ENCODE results near the gene TM9SF4. TPM values are rescaled to one million over a fixed set of nuclear protein-coding genes. Genes with fewer than 3 reads are reported as not detected.

Gene TM9SF4
- total and polyA plus RNA-seq, 2 of the 8 experiments (the other 6 are each of a cell fraction or from before 2014, with no cell fraction given), result 38.4 to 68.7 TPM

GRCh38 chr20:32111156-32111686 lies 1.7 kb downstream of the TM9SF4 start:
- Histone ChIP-seq H2BK12ac (ENCODE audit: low read depth, low read length) (no peak overlapping the region), H3K14ac (ENCODE audit: insufficient read length) (no peak overlapping the region), H4K91ac (replicated peaks; ENCODE audit: insufficient read length, low read length) (no peak overlapping the region), H4K5ac (ENCODE audit: insufficient read length, low read depth, low read length) (no peak overlapping the region), H3K36me3 (ENCODE audit: control insufficient read depth in 2 of 4, insufficient read depth in 4 of 4, low read length in 3 of 4) (peaks cover 0 to 4% (median 0%) of the 10 kb centered on the region in 4 experiments; a peak in 2 of 8 replicates), H3K9ac (replicated peaks in 1 of 4; ENCODE audit: extremely low read depth in 1 of 4, low read depth in 3 of 4, low read length in 3 of 4) (no peak overlapping the region), H3K79me1 (ENCODE audit: low read depth, low read length) (peaks cover 13% of the 10 kb centered on the region), H3K27me3 (replicated peaks in 1 of 4; ENCODE audit: control insufficient read depth in 3 of 4, extremely low read depth in 1 of 4, insufficient read depth in 3 of 4, low read length in 3 of 4) (no peaks in the 10 kb centered on the region), H3K4me1 (replicated peaks in 1 of 4; ENCODE audit: control insufficient read depth in 3 of 4, insufficient read depth in 4 of 4, low read length in 3 of 4) (peaks cover under 1 to 3% (median 3%) of the 10 kb centered on the region in 4 experiments; a peak in 6 of 7 replicates), H3K56ac (replicated peaks; ENCODE audit: insufficient read length, low read depth, low read length) (no peak overlapping the region), H2AK5ac (ENCODE audit: low read depth, low read length) (no peak overlapping the region), H3K23me2 (ENCODE audit: low read depth, low read length) (peaks cover 5% of the 10 kb centered on the region), H4K8ac (ENCODE audit: extremely low read depth, insufficient read depth, low read length) (no peak overlapping the region), H2AFZ (ENCODE audit: low read length) (no peak overlapping the region), H4K20me1 (replicated peaks in 1 of 2; ENCODE audit: control insufficient read depth in 1 of 2, insufficient read depth in 2 of 2, low read length in 2 of 2) (peaks cover 4 to 14% of the 10 kb centered on the region in 2 experiments), H3K4ac (replicated peaks; ENCODE audit: insufficient read length, low read depth, low read length) (no peak overlapping the region), H3K23ac (ENCODE audit: insufficient read length) (no peak overlapping the region), H3K18ac (ENCODE audit: extremely low read depth, low read length) (no peak overlapping the region), H2BK5ac (ENCODE audit: low read depth, low read length) (no peak overlapping the region), H3K79me2 (ENCODE audit: control insufficient read depth in 1 of 2, insufficient read depth in 2 of 2, low read length in 2 of 2) (peaks cover 0 to 60% of the 10 kb centered on the region in 2 experiments; a peak in 3 of 4 replicates), H3K4me2 (ENCODE audit: insufficient read depth in 1 of 2, low read depth in 2 of 2, low read length in 2 of 2) (peak overlapping the region; percentile 78 to 80; a peak in 1 of 4 replicates), H2BK120ac (replicated peaks; ENCODE audit: low read depth, low read length) (no peak overlapping the region), H3K27ac (ENCODE audit: low read depth, low read length) (no peak overlapping the region), H3K9me3 (ENCODE audit: insufficient read depth in 2 of 2, low read depth in 1 of 2, low read length in 1 of 2) (no peaks in the 10 kb centered on the region), H3K4me3 (ENCODE audit: extremely low read depth in 1 of 4, insufficient read depth in 2 of 4, low read depth in 3 of 4, low read length in 4 of 4) (peak overlapping the region in 1 of 4 experiments; percentile 81; a peak in 1 of 8 replicates), H2BK20ac (ENCODE audit: low read length) (no peak overlapping the region), H2BK15ac (ENCODE audit: low read length) (no peak overlapping the region)
- WGBS, 2 experiments (ENCODE audit: extremely low coverage in 1 of 2, insufficient coverage in 1 of 2, insufficient read length in 1 of 2, insufficient replicate concordance in 2 of 2, low coverage in 1 of 2, low lambda C conversion rate in 2 of 2, missing lambda C conversion rate in 1 of 2), result 89% methylated on average over 3 of the region's 3 CpGs; no CpG with 5 or more reads in 1 of the 2 experiments
- ChIA-PET POLR2A (ENCODE audit: partially characterized antibody) (interaction anchor here (1.0 to 2.3 kb wide), 4 partner anchors 14 to 303 kb away, joined by 3 to 8 read pairs (median 4); no protein-coding TSS in a partner anchor), CTCF (ENCODE audit: partially characterized antibody) (interaction anchor here (1.0 to 2.4 kb wide), 3 partner anchors 11 to 176 kb away, joined by 3 to 6 read pairs (median 3); no protein-coding TSS in a partner anchor)
- FAIRE-seq (no peak), DNase-seq (ENCODE audit: low read depth in 1 of 2, low spot score in 2 of 2) (no peak)
- TF ChIP-seq ASH2L (IDR thresholded peaks at IDR 0.05; ENCODE audit: low read length) (no peak), SP4 (IDR thresholded peaks at IDR 0.05; ENCODE audit: low read length) (no peak), EZH2 (IDR thresholded peaks at IDR 0.05; ENCODE audit: low read depth, low read length, severe bottlenecking) (no peak), BRCA1 (IDR thresholded peaks at IDR 0.05; ENCODE audit: low read depth, low read length) (no peak), CTBP2 (IDR thresholded peaks at IDR 0.05; ENCODE audit: borderline replicate concordance, insufficient read depth, insufficient read length, low read length) (no peak), GTF2F1 (IDR thresholded peaks at IDR 0.05; ENCODE audit: borderline replicate concordance, low read depth, low read length) (no peak), CBX8 (IDR thresholded peaks at IDR 0.05; ENCODE audit: borderline replicate concordance, low read depth, low read length) (no peak), RXRA (IDR thresholded peaks at IDR 0.05; ENCODE audit: insufficient read depth, low read depth, low read length) (no peak), FOSL1 (IDR thresholded peaks at IDR 0.05; ENCODE audit: insufficient read depth, low read depth, low read length) (no peak), SIX5 (IDR thresholded peaks at IDR 0.05; ENCODE audit: low read depth, low read length) (no peak), JUN (IDR thresholded peaks at IDR 0.05; ENCODE audit: low read depth, low read length) (no peak), SIRT6 (IDR thresholded peaks at IDR 0.05; ENCODE audit: low read length) (no peak), EP300 (IDR thresholded peaks at IDR 0.05; ENCODE audit: borderline replicate concordance in 1 of 2, low read depth in 2 of 2, low read length in 2 of 2) (no peak), MAFK (IDR thresholded peaks at IDR 0.05; ENCODE audit: low read depth, low read length) (no peak)

Measured in H1 (cell line).